ENCODE measurements around the gene C6. TPM values are rescaled to one million over a fixed set of nuclear protein-coding genes. Genes with fewer than 3 reads are reported as not detected.

C6 gene
- polyA plus RNA-seq, 1 donor from 2014 or later: 2.6 TPM

DNA sequence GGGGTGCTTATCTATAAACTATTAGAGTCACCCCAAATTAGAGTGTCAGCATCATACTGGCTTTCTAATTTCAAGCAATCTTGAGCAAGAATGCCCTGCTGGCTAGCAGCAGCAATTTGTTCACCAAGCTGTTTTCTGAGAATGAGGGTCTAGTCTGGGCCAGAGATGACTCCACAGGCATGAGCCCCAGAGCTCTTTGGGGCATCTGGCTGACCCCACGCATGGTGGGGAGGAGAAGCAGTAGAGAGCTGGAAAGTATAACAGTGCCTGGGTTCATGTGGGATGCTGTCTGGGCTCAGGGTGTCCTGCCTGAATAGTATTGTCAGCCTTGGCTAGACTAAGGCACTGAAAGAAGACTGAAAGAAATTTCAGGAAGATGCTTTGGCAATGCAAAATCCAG, 64.9 kb downstream of the C6 start:
- no peaks in the 10 kb centered on the region for H3K79me2 ChIP-seq (replicated peaks; ENCODE audit: insufficient read depth, low read length)
- TF ChIP-seq TAF1 (IDR thresholded peaks at IDR 0.05; ENCODE audit: low read depth) (no peak), EZH2 (IDR thresholded peaks at IDR 0.05; ENCODE audit: borderline replicate concordance, insufficient read depth, low read length, poor library complexity, severe bottlenecking) (no peak)
- no peaks in the 10 kb centered on the region for H4K20me1 ChIP-seq (ENCODE audit: insufficient read depth)
- no peaks in the 10 kb centered on the region for H3K36me3 ChIP-seq (ENCODE audit: insufficient read depth, low read length)
- H3K9me3 ChIP-seq (ENCODE audit: low read length): no peaks in the 10 kb centered on the region
- H3K27me3 ChIP-seq (ENCODE audit: insufficient read depth, low read depth, low read length): no peaks in the 10 kb centered on the region
- H3K27ac ChIP-seq (ENCODE audit: low read length): no peak overlapping the region
- no peaks in the 10 kb centered on the region for H3F3A ChIP-seq (ENCODE audit: insufficient read depth, low read length, poor library complexity, severe bottlenecking)
- no peaks in the 10 kb centered on the region for H3K9me2 ChIP-seq (ENCODE audit: insufficient read depth, low read length)
- no peak overlapping the region for H3K9ac ChIP-seq (ENCODE audit: low read length)
- no peak overlapping the region for H2AFZ ChIP-seq (ENCODE audit: low read depth, low read length)
- H3K4me2 ChIP-seq (ENCODE audit: low read length): no peak overlapping the region
- H3K4me3 ChIP-seq (ENCODE audit: low read length): no peak overlapping the region

DNA sequence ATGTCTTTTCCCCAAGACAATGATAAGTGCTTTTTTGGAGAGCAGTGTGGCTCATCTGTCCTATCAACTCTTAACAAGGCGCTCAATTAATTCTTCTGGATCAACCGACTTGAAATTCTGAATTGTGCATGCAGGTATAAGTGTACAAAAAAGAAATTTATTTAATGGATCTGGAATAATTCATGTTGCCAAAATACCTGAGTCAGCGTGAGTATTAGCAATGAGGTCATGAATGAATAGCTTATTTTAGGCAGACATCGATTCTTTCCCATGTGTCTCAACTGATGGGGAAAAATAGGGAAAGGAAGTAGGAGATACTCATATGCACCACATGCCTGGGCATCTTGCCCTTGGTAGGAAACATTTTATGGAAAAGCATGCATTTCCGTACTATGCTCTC, 68.0 kb downstream of the C6 start:
- Histone ChIP-seq H3K79me2 (replicated peaks; ENCODE audit: insufficient read depth, low read length) (no peaks in the 10 kb centered on the region), H3K4me2 (ENCODE audit: low read length) (no peak overlapping the region), H2AFZ (ENCODE audit: low read depth, low read length) (no peak overlapping the region), H3K4me3 (ENCODE audit: low read length) (no peak overlapping the region), H3K9me2 (ENCODE audit: insufficient read depth, low read length) (no peaks in the 10 kb centered on the region), H3K9ac (ENCODE audit: low read length) (no peak overlapping the region), H3K36me3 (ENCODE audit: insufficient read depth, low read length) (no peaks in the 10 kb centered on the region), H3K27me3 (ENCODE audit: insufficient read depth, low read depth, low read length) (no peaks in the 10 kb centered on the region), H3K27ac (ENCODE audit: low read length) (no peak overlapping the region), H3K9me3 (ENCODE audit: low read length) (no peaks in the 10 kb centered on the region), H3F3A (ENCODE audit: insufficient read depth, low read length, poor library complexity, severe bottlenecking) (no peaks in the 10 kb centered on the region), H4K20me1 (ENCODE audit: insufficient read depth) (no peaks in the 10 kb centered on the region)
- TF ChIP-seq EP300 (conservative IDR thresholded peaks at IDR 0.05; ENCODE audit: poor library complexity, severe bottlenecking): no peak
- TF ChIP-seq, protein P1, sequence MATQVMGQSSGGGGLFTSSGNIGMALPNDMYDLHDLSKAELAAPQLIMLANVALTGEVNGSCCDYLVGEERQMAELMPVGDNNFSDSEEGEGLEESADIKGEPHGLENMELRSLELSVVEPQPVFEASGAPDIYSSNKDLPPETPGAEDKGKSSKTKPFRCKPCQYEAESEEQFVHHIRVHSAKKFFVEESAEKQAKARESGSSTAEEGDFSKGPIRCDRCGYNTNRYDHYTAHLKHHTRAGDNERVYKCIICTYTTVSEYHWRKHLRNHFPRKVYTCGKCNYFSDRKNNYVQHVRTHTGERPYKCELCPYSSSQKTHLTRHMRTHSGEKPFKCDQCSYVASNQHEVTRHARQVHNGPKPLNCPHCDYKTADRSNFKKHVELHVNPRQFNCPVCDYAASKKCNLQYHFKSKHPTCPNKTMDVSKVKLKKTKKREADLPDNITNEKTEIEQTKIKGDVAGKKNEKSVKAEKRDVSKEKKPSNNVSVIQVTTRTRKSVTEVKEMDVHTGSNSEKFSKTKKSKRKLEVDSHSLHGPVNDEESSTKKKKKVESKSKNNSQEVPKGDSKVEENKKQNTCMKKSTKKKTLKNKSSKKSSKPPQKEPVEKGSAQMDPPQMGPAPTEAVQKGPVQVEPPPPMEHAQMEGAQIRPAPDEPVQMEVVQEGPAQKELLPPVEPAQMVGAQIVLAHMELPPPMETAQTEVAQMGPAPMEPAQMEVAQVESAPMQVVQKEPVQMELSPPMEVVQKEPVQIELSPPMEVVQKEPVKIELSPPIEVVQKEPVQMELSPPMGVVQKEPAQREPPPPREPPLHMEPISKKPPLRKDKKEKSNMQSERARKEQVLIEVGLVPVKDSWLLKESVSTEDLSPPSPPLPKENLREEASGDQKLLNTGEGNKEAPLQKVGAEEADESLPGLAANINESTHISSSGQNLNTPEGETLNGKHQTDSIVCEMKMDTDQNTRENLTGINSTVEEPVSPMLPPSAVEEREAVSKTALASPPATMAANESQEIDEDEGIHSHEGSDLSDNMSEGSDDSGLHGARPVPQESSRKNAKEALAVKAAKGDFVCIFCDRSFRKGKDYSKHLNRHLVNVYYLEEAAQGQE (IDR thresholded peaks at IDR 0.05; ENCODE audit: borderline replicate concordance): no peak
- TF ChIP-seq MXI1 (conservative IDR thresholded peaks at IDR 0.05; ENCODE audit: poor library complexity, severe bottlenecking): no peak
- no peak for TF ChIP-seq EZH2 (IDR thresholded peaks at IDR 0.05; ENCODE audit: borderline replicate concordance, insufficient read depth, low read length, poor library complexity, severe bottlenecking)
- TF ChIP-seq TAF1 (IDR thresholded peaks at IDR 0.05; ENCODE audit: low read depth): no peak
- no peak for TF ChIP-seq SMC3 (conservative IDR thresholded peaks at IDR 0.05; ENCODE audit: poor library complexity)
- no peak for TF ChIP-seq POLR2AphosphoS5 (IDR thresholded peaks at IDR 0.05)
- TF ChIP-seq, protein P2, sequence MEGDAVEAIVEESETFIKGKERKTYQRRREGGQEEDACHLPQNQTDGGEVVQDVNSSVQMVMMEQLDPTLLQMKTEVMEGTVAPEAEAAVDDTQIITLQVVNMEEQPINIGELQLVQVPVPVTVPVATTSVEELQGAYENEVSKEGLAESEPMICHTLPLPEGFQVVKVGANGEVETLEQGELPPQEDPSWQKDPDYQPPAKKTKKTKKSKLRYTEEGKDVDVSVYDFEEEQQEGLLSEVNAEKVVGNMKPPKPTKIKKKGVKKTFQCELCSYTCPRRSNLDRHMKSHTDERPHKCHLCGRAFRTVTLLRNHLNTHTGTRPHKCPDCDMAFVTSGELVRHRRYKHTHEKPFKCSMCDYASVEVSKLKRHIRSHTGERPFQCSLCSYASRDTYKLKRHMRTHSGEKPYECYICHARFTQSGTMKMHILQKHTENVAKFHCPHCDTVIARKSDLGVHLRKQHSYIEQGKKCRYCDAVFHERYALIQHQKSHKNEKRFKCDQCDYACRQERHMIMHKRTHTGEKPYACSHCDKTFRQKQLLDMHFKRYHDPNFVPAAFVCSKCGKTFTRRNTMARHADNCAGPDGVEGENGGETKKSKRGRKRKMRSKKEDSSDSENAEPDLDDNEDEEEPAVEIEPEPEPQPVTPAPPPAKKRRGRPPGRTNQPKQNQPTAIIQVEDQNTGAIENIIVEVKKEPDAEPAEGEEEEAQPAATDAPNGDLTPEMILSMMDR (IDR thresholded peaks at IDR 0.05; ENCODE audit: poor library complexity, severe bottlenecking): no peak
- no peak for TF ChIP-seq RAD21 (conservative IDR thresholded peaks at IDR 0.05)

Measured in neural cell (in vitro differentiated cells).